ENCODE measurements around the gene PRPF8. TPM values are rescaled to one million over a fixed set of nuclear protein-coding genes. Genes with fewer than 3 reads are reported as not detected.
A peak's percentile ranks its signal among the peaks of the same experiment; 100 is the strongest.

PRPF8 gene
- total RNA-seq, 1 experiment from 2014 or later = 398 TPM

DNA sequence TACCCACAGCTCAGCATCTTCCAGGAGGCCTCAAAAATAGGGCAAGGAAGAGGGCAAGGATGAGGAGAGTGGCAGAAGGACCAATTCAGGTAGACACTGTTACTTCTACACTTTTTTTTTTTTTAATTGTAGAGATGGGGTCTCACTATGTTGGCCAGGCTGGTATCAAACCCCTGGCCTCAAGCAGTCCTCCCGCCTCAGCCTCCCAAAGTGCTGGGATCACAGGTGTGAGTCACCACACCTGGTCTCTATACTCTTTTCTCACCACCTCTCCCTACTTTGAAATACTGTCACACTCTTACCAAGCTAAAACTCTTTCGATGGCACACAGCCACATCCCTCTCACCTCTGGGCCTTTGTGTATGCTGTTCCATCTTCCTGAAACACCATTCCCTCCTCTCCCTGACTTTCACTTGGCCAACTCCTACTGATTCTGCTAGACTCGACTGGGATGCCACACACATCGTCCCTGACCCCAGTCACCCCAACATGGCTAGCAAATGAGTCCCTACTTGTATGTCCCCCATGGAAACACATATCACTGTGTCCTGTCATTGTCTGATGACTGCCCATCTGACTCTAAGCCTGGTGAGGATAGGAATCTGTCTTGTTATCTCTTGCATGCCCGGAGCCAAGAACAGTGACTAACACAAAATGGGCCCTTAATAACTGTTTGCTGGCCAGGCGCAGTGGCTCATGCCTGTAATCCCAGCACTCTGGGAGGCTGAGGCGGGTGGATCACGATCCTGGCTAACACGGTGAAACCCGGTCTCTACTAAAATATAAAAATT, 48.8 kb downstream of the PRPF8 start:
- no peak overlapping the region for H3K27ac Mint-ChIP-seq (ENCODE audit: unreplicated experiment)
- H3K4me3 Mint-ChIP-seq (ENCODE audit: unreplicated experiment) = no peak overlapping the region
- H3K9me3 Mint-ChIP-seq (ENCODE audit: unreplicated experiment) = no peaks in the 10 kb centered on the region
- no peak for DNase-seq
- ChIA-PET CTCF (interaction anchor here (0.7 kb wide), 1 partner anchor 62 kb away, joined by 6 read pairs; no protein-coding TSS in a partner anchor), POLR2A (no interaction called here)
- Histone ChIP-seq H3K9me3 (no peaks in the 10 kb centered on the region), H3K36me3 (ENCODE audit: control insufficient read depth, insufficient read depth, low read length) (no peaks in the 10 kb centered on the region), H3K27me3 (replicated peaks; ENCODE audit: control insufficient read depth, insufficient read depth, low read length) (no peaks in the 10 kb centered on the region), H3K4me3 (ENCODE audit: low read depth, low read length) (no peak overlapping the region), H3K4me1 (no peaks in the 10 kb centered on the region)
- BruUV-seq (replicated peaks) = no TSS peak
- H3K36me3 Mint-ChIP-seq (ENCODE audit: insufficient read depth, unreplicated experiment) = no peaks in the 10 kb centered on the region
- peaks cover 2% of the 10 kb centered on the region for H3K27me3 Mint-ChIP-seq (ENCODE audit: insufficient read depth, unreplicated experiment)
- no peaks in the 10 kb centered on the region for H3K4me1 Mint-ChIP-seq (ENCODE audit: low read depth, unreplicated experiment)
- TF ChIP-seq, protein P1, sequence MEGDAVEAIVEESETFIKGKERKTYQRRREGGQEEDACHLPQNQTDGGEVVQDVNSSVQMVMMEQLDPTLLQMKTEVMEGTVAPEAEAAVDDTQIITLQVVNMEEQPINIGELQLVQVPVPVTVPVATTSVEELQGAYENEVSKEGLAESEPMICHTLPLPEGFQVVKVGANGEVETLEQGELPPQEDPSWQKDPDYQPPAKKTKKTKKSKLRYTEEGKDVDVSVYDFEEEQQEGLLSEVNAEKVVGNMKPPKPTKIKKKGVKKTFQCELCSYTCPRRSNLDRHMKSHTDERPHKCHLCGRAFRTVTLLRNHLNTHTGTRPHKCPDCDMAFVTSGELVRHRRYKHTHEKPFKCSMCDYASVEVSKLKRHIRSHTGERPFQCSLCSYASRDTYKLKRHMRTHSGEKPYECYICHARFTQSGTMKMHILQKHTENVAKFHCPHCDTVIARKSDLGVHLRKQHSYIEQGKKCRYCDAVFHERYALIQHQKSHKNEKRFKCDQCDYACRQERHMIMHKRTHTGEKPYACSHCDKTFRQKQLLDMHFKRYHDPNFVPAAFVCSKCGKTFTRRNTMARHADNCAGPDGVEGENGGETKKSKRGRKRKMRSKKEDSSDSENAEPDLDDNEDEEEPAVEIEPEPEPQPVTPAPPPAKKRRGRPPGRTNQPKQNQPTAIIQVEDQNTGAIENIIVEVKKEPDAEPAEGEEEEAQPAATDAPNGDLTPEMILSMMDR (IDR thresholded peaks at IDR 0.05; ENCODE audit: insufficient read depth in 1 of 2, low read depth in 1 of 2, low read length in 1 of 2, severe bottlenecking in 1 of 2, unreplicated experiment in 1 of 2) = no peak
- intact Hi-C loops (cut with micrococcal nuclease; ENCODE audit: unreplicated experiment) = no loop called here

DNA sequence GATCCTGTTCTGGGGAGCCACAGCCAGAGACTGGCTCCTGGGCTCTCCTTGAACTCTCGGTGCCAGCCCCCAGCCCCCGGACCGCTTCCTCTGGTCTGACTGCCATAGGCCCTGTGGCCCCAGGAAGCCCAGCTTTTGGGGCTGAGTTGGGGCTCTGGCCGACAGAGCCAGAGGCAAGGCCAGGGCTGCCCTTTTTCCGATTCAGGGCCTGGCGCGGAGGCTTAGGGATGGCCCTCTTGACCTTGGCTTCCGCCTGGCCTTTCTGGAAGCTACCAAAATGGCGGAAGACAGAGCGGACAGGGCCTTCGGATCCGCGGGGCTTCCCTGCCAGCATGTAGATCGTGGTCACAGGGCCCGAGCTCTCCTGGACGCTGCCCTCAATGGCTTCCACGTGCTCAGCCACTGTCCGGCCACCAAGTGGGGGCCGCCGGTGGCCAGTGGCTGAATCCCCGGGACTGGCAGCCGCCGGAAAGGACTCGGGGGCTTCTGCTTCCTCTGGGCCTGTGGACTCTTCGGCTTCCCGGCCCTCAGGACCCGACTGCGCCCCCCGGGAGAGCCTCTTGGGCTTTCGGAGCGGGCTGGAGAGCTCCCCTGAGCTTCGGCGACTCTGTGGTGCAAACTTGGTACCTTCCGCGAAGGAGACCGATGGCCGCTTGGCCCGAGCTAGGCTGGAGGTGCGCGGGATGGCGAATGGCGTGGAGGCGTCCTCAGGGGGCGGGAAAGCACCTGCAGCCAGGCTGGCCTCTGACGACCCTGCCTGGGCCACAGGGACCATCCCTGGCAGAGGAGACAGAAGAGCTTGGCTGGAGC, 49.6 kb downstream of the PRPF8 start:
- Histone ChIP-seq H3K27me3 (replicated peaks; ENCODE audit: control insufficient read depth, insufficient read depth, low read length) (no peaks in the 10 kb centered on the region), H3K4me3 (ENCODE audit: low read depth, low read length) (no peak overlapping the region), H3K4me1 (peaks cover 2% of the 10 kb centered on the region; the same call in 1 of the 2 replicates), H3K36me3 (ENCODE audit: control insufficient read depth, insufficient read depth, low read length) (no peaks in the 10 kb centered on the region), H3K9me3 (no peaks in the 10 kb centered on the region)
- no TSS peak for BruUV-seq (replicated peaks)
- Mint-ChIP-seq H3K4me3 (ENCODE audit: unreplicated experiment) (no peak overlapping the region), H3K9me3 (ENCODE audit: unreplicated experiment) (no peaks in the 10 kb centered on the region), H3K4me1 (ENCODE audit: low read depth, unreplicated experiment) (peaks cover 5% of the 10 kb centered on the region), H3K27me3 (ENCODE audit: insufficient read depth, unreplicated experiment) (peaks cover 2% of the 10 kb centered on the region), H3K36me3 (ENCODE audit: insufficient read depth, unreplicated experiment) (no peaks in the 10 kb centered on the region), H3K27ac (ENCODE audit: unreplicated experiment) (no peak overlapping the region)
- intact Hi-C loops (cut with micrococcal nuclease; ENCODE audit: unreplicated experiment) = no loop called here
- CTCF ChIA-PET = no interaction called here
- TF ChIP-seq, protein P1 (IDR thresholded peaks at IDR 0.05; ENCODE audit: insufficient read depth in 1 of 2, low read depth in 1 of 2, low read length in 1 of 2, severe bottlenecking in 1 of 2, unreplicated experiment in 1 of 2) = no peak
- DNase-seq = no peak
- POLR2A ChIA-PET = no interaction called here

DNA sequence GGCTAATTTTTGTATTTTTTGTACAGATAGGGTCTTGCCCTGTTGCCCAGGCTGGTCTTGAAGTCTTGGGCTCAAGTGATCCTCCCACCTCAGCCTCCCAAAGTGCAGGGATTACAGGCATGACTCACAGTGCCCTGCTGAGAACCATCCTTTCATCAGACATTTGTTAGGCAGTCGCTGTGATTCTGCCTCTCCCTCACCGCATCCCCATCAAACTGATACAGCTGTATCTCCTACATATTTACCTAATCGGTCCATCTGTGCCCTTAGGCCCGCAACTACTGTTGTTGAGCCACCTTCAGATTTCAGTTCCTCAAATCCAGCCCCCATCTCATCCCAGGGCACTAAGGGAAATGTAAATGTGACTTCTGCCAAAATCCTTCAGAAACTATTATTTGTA, 54.0 kb downstream of the PRPF8 start:
- peaks cover 2% of the 10 kb centered on the region for H3K27me3 Mint-ChIP-seq (ENCODE audit: insufficient read depth, unreplicated experiment)
- H3K9me3 Mint-ChIP-seq (ENCODE audit: unreplicated experiment) = no peaks in the 10 kb centered on the region
- Histone ChIP-seq H3K9me3 (no peaks in the 10 kb centered on the region), H3K27me3 (replicated peaks; ENCODE audit: control insufficient read depth, insufficient read depth, low read length) (no peaks in the 10 kb centered on the region), H3K4me1 (peaks cover 23% of the 10 kb centered on the region), H3K4me3 (ENCODE audit: low read depth, low read length) (no peak overlapping the region), H3K36me3 (ENCODE audit: control insufficient read depth, insufficient read depth, low read length) (no peaks in the 10 kb centered on the region)
- TF ChIP-seq, protein P1 (IDR thresholded peaks at IDR 0.05; ENCODE audit: insufficient read depth in 1 of 2, low read depth in 1 of 2, low read length in 1 of 2, severe bottlenecking in 1 of 2, unreplicated experiment in 1 of 2) = no peak
- peak overlapping the region; percentile 39 for H3K27ac Mint-ChIP-seq (ENCODE audit: unreplicated experiment)
- ChIA-PET CTCF (interaction anchor here (0.6 to 3.5 kb wide), 33 partner anchors 8 to 371 kb away, joined by 3 to 109 read pairs (median 5); partner anchors contain the start of genes INPP5K, PITPNA and RILP), POLR2A (interaction anchor here (0.6 to 1.0 kb wide), 3 partner anchors 41 to 146 kb away, joined by 4 to 9 read pairs (median 5); partner anchors contain the start of gene PITPNA)
- peak overlapping the region; percentile 95 for H3K4me3 Mint-ChIP-seq (ENCODE audit: unreplicated experiment)
- H3K36me3 Mint-ChIP-seq (ENCODE audit: insufficient read depth, unreplicated experiment) = peaks cover 20% of the 10 kb centered on the region
- peaks cover 22% of the 10 kb centered on the region for H3K4me1 Mint-ChIP-seq (ENCODE audit: low read depth, unreplicated experiment)
- DNase-seq = no peak
- intact Hi-C loops (cut with micrococcal nuclease; ENCODE audit: unreplicated experiment) = loop anchor here (1.0 kb wide), 1 partner anchor 68 kb away; the partner anchor contains the start of gene PITPNA
- BruUV-seq (replicated peaks) = no TSS peak
